Urinary bladder (tissue), 4 donors: ENCODE results near the gene TTLL4. TPM values are rescaled to one million over a fixed set of nuclear protein-coding genes. Genes with fewer than 3 reads are reported as not detected.
A peak's percentile ranks its signal among the peaks of the same experiment; 100 is the strongest.

Experiments used
- DNase-seq: peaks from one replicate; pipeline ENCODE4 v3.0.0-alpha.2; 2015; ENCODE audit errors: extremely low spot score
- H3K27ac ChIP-seq: one replicate; pipeline ENCODE4 v1.5.1; 2013; ENCODE audit warnings: low read depth, mild to moderate bottlenecking, moderate library complexity
- H3K36me3 ChIP-seq: one replicate; pipeline ENCODE4 v1.6.1; 2013; ENCODE audit warnings: mild to moderate bottlenecking, moderate library complexity; ENCODE audit not compliant: insufficient read depth
- H3K4me1 ChIP-seq: one replicate; pipeline ENCODE4 v1.6.1; 2013; ENCODE audit warnings: mild to moderate bottlenecking, moderate library complexity; ENCODE audit not compliant: insufficient read depth
- H3K4me3 ChIP-seq: one replicate; pipeline ENCODE4 v1.5.1; 2013; ENCODE audit warnings: low read depth, low read length
- WGBS: extraction: QIAGEN DNeasy Blood & Tissue Kit; methylation state at CpG from one replicate; pipeline ENCODE4 v1.1.7; 2013; 5-methylcytosine and 5-hydroxymethylcytosine counted together
- polyA plus RNA-seq: library from polyadenylated mRNA; stranded (reverse); fragments of 200-250 nt; gene quantifications from one replicate; pipeline ENCODE4 v1.2.3, GENCODE V29; 2013
- total RNA-seq: library from RNA; depleted of rRNA; stranded (reverse); fragments of >200 nt; gene quantifications from one replicate; pipeline ENCODE4 v1.2.3, GENCODE V29; 2014
- donor health status: healthy with polysubstance abuse.
- donor health status: healthy.

Gene TTLL4
- total and polyA plus RNA-seq, 2 donors = 8.8 to 9.0 TPM

- Histone ChIP-seq H3K27ac (no peak overlapping the region), H3K4me3 (no peak overlapping the region), H3K4me1 (no peaks in the 10 kb centered on the region), H3K36me3 (peaks cover 3% of the 10 kb centered on the region)
- no peak for DNase-seq
- 94% methylated on average over 8 of the region's 8 CpGs for WGBS
These were observed 11.8 kb upstream of the TTLL4 start for GRCh38 chr2:218698885-218699284.

GRCh38 chr2:218701806-218702205, 8.8 kb upstream of the TTLL4 start:
- Histone ChIP-seq H3K36me3 (peaks cover 3% of the 10 kb centered on the region), H3K4me3 (no peak overlapping the region), H3K27ac (no peak overlapping the region), H3K4me1 (no peaks in the 10 kb centered on the region)
- no peak for DNase-seq
- WGBS = 91% methylated on average over 2 of the region's 2 CpGs

- no peaks in the 10 kb centered on the region for H3K4me1 ChIP-seq
- no peak overlapping the region for H3K4me3 ChIP-seq
- DNase-seq = no peak
- H3K36me3 ChIP-seq = peaks cover 3% of the 10 kb centered on the region
- 88% methylated on average over 4 of the region's 4 CpGs for WGBS
- no peak overlapping the region for H3K27ac ChIP-seq
These were observed 7.3 kb upstream of the TTLL4 start for GRCh38 chr2:218703341-218703740.

- H3K36me3 ChIP-seq = no peaks in the 10 kb centered on the region
- no peak for DNase-seq
- no peak overlapping the region for H3K4me3 ChIP-seq
- H3K4me1 ChIP-seq = no peaks in the 10 kb centered on the region
- WGBS = 95% methylated on average over 4 of the region's 4 CpGs
- H3K27ac ChIP-seq = no peak overlapping the region
These were observed 2.5 kb upstream of the TTLL4 start for GRCh38 chr2:218708086-218708485.

- Histone ChIP-seq H3K4me1 (peaks cover 1% of the 10 kb centered on the region), H3K27ac (no peak overlapping the region), H3K36me3 (no peaks in the 10 kb centered on the region), H3K4me3 (no peak overlapping the region)
- DNase-seq = no peak
- WGBS = 49% methylated on average over 8 of the region's 8 CpGs
These were observed 727 bp upstream of the TTLL4 start for GRCh38 chr2:218709908-218710307.

GRCh38 chr2:218710334-218710686, 325 bp upstream of the TTLL4 start:
- peaks cover 1% of the 10 kb centered on the region for H3K4me1 ChIP-seq
- H3K27ac ChIP-seq = no peak overlapping the region
- no peaks in the 10 kb centered on the region for H3K36me3 ChIP-seq
- WGBS = 39% methylated on average over 14 of the region's 14 CpGs
- no peak overlapping the region for H3K4me3 ChIP-seq
- DNase-seq = no peak

- no peak overlapping the region for H3K27ac ChIP-seq
- no peak for DNase-seq
- peaks cover 1% of the 10 kb centered on the region for H3K4me1 ChIP-seq
- H3K36me3 ChIP-seq = no peaks in the 10 kb centered on the region
- H3K4me3 ChIP-seq = peak overlapping the region; percentile 65
- whole genome bisulfite sequencing = 13% methylated on average over 5 of the region's 5 CpGs
These were observed 905 bp downstream of the TTLL4 start for GRCh38 chr2:218711550-218711929.

- 94% methylated on average over 2 of the region's 2 CpGs for WGBS
These were observed 3.3 kb downstream of the TTLL4 start for GRCh38 chr2:218713922-218714321.

GRCh38 chr2:218716070-218716469, 5.4 kb downstream of the TTLL4 start:
- Histone ChIP-seq H3K27ac (no peak overlapping the region), H3K36me3 (peaks cover 2% of the 10 kb centered on the region), H3K4me3 (no peak overlapping the region), H3K4me1 (peaks cover 1% of the 10 kb centered on the region)
- DNase-seq = no peak
- 82% methylated on average over 4 of the region's 4 CpGs for WGBS

More at GRCh38 chr2:218713922-218714321, 3.3 kb downstream of the TTLL4 start:
- Histone ChIP-seq H3K4me1 (peaks cover 1% of the 10 kb centered on the region), H3K27ac (no peak overlapping the region), H3K4me3 (no peak overlapping the region), H3K36me3 (peaks cover 2% of the 10 kb centered on the region)
- DNase-seq = no peak

GRCh38 chr2:218717262-218717661, 6.6 kb downstream of the TTLL4 start:
- Histone ChIP-seq H3K27ac (no peak overlapping the region), H3K36me3 (peaks cover 2% of the 10 kb centered on the region), H3K4me3 (no peak overlapping the region), H3K4me1 (peaks cover 1% of the 10 kb centered on the region)
- 77% methylated on average over 3 of the region's 3 CpGs for WGBS
- no peak for DNase-seq

GRCh38 chr2:218718058-218718457, 7.4 kb downstream of the TTLL4 start:
- no peak overlapping the region for H3K27ac ChIP-seq
- peaks cover 2% of the 10 kb centered on the region for H3K36me3 ChIP-seq
- H3K4me1 ChIP-seq = peaks cover 1% of the 10 kb centered on the region
- no peak for DNase-seq
- WGBS = 94% methylated on average over 7 of the region's 7 CpGs
- no peak overlapping the region for H3K4me3 ChIP-seq

GRCh38 chr2:218719457-218719856, 8.8 kb downstream of the TTLL4 start:
- Histone ChIP-seq H3K4me1 (no peaks in the 10 kb centered on the region), H3K27ac (no peak overlapping the region)
- 74% methylated on average over 3 of the region's 3 CpGs for WGBS

GRCh38 chr2:218720048-218721041, 9.7 kb downstream of the TTLL4 start:
- no peak for DNase-seq
- H3K4me3 ChIP-seq = no peak overlapping the region
- WGBS = 95% methylated on average over 19 of the region's 19 CpGs

More at GRCh38 chr2:218719457-218719856, 8.8 kb downstream of the TTLL4 start:
- DNase-seq = no peak
- Histone ChIP-seq H3K4me3 (no peak overlapping the region), H3K36me3 (peaks cover 2% of the 10 kb centered on the region)

GRCh38 chr2:218721488-218721887, 10.9 kb downstream of the TTLL4 start:
- Histone ChIP-seq H3K36me3 (peaks cover 2% of the 10 kb centered on the region), H3K27ac (no peak overlapping the region), H3K4me3 (no peak overlapping the region), H3K4me1 (no peaks in the 10 kb centered on the region)
- DNase-seq = no peak

More at GRCh38 chr2:218720048-218721041, 9.7 kb downstream of the TTLL4 start:
- peaks cover 2% of the 10 kb centered on the region for H3K36me3 ChIP-seq
- H3K4me1 ChIP-seq = no peaks in the 10 kb centered on the region
- no peak overlapping the region for H3K27ac ChIP-seq
